Measurements from ENCODE around the gene DNAJB2.

Gene DNAJB2

DNA sequence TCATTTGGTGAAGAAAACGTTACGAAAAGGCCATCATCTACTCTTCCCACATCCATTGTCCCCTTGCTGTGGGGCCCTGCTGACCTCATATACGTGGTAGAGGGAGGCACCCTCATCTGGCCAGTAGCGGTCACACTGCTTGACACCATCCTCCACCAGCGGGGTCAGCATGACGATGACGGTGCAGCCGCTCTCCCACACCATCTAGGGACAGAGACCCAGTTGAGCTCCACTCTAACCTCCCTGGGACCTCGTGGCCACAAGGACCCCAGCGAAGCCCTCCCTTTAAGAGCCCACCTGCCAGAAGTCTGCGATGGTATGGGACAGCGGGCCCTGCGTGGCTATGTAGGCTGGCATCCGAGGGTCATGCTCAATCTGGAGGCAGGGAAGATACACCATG, 17.0 kb downstream of the DNAJB2 start:
- Histone ChIP-seq H3K36me3 (ENCODE audit: control insufficient read depth, insufficient read depth, low read length) (no peaks in the 10 kb centered on the region), H3K4me3 (ENCODE audit: low read depth, low read length) (no peak overlapping the region), H3K9ac (no peak overlapping the region)

DNA sequence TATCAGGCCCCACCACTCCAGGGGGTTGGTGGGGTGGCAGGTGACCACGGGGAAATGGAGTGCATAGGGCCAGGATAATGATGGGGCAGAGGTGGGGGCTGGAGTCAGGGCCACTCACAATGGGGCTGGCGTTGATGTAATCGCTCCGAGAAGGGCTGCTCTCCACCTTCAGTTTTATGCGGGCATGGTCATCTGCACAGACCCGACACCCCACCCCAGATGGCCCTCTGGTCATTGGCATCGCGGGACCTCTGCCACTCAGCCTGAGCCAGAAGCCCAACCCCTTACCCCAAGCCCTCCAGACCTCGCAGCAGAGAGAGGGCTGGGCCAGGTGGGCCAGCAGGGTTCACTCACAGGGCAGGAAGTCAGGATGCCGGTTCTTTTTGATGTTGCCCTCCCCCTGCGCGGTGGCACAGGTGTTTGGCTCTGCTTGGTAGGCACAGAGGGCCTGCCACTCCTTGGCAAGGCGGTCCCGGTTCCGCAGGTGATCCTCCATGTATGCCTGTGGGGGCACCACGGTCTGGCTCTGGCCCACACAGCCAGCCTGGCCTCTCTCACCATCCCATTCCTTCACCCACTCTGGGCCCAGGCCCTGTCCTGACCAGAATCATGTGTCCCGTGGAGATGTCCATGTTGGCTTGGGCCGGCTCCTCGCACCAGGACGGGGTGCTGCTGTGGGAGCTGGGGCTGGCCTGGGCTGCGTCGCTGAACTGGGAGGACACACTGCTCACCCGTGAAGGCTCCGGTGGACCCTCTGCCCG, 17.6 kb downstream of the DNAJB2 start:
- Histone ChIP-seq H3K4me2 (ENCODE audit: low read length) (no peak overlapping the region), H3K27ac (no peak overlapping the region), H3K9ac (no peak overlapping the region), H3K27me3 (ENCODE audit: control insufficient read depth, insufficient read depth, low read length) (no peaks in the 10 kb centered on the region), H3K4me1 (peaks cover 6% of the 10 kb centered on the region), H3K79me2 (peaks cover 2% of the 10 kb centered on the region), H3K9me3 (ENCODE audit: control insufficient read depth, low read length) (no peaks in the 10 kb centered on the region), H3K36me3 (ENCODE audit: control insufficient read depth, insufficient read depth, low read length) (no peaks in the 10 kb centered on the region), H2AFZ (no peak overlapping the region), H3K4me3 (ENCODE audit: low read depth, low read length) (no peak overlapping the region)
- TF ChIP-seq, protein P1, sequence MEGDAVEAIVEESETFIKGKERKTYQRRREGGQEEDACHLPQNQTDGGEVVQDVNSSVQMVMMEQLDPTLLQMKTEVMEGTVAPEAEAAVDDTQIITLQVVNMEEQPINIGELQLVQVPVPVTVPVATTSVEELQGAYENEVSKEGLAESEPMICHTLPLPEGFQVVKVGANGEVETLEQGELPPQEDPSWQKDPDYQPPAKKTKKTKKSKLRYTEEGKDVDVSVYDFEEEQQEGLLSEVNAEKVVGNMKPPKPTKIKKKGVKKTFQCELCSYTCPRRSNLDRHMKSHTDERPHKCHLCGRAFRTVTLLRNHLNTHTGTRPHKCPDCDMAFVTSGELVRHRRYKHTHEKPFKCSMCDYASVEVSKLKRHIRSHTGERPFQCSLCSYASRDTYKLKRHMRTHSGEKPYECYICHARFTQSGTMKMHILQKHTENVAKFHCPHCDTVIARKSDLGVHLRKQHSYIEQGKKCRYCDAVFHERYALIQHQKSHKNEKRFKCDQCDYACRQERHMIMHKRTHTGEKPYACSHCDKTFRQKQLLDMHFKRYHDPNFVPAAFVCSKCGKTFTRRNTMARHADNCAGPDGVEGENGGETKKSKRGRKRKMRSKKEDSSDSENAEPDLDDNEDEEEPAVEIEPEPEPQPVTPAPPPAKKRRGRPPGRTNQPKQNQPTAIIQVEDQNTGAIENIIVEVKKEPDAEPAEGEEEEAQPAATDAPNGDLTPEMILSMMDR (IDR thresholded peaks at IDR 0.05) = no peak

More for the DNA sequence above, 17.0 kb downstream of the DNAJB2 start:
- Histone ChIP-seq H3K4me1 (peaks cover 6% of the 10 kb centered on the region), H3K79me2 (peaks cover 2% of the 10 kb centered on the region), H2AFZ (no peak overlapping the region), H3K4me2 (ENCODE audit: low read length) (no peak overlapping the region), H3K27ac (no peak overlapping the region), H3K27me3 (ENCODE audit: control insufficient read depth, insufficient read depth, low read length) (no peaks in the 10 kb centered on the region), H3K9me3 (ENCODE audit: control insufficient read depth, low read length) (no peaks in the 10 kb centered on the region)
- TF ChIP-seq, protein P1 (IDR thresholded peaks at IDR 0.05) = no peak

DNA sequence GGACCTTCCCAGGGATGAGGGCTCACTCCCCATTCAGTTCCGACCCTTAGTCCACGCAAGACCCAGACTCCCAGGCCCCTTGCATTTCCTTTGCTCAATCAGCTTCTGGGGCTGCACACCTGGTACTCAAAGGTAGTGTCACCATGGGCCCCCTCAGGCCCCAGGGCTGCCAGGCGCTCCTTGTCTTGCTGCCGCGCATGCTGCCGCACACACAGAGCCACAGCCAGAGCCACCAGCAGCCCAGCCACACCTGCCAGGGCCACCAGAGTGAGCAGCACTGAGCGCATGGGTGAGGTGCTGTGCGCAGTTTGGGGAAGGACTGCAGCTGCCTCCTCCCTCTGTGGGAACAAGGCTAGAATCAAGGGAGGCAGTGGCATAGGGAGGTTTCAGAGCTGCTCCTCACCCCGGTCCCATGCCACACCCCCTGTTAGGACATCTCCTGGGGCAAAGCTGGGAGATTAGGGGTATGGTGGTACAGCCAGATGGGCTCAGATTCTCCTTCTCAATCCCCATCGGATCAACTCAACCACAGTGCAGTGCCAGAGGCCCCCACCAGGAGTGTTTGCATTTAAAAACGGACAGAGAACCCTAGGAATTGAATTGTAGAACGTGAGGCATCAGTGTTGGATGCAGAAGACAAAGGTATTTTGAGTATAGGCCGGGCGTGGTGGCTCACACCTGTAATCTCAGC, 18.7 kb downstream of the DNAJB2 start:
- Histone ChIP-seq H3K4me1 (peaks cover 6% of the 10 kb centered on the region), H2AFZ (no peak overlapping the region), H3K27me3 (ENCODE audit: control insufficient read depth, insufficient read depth, low read length) (no peaks in the 10 kb centered on the region), H3K9me3 (ENCODE audit: control insufficient read depth, low read length) (no peaks in the 10 kb centered on the region), H3K4me3 (ENCODE audit: low read depth, low read length) (no peak overlapping the region), H3K4me2 (ENCODE audit: low read length) (no peak overlapping the region), H3K27ac (no peak overlapping the region), H3K79me2 (peaks cover 2% of the 10 kb centered on the region), H3K9ac (no peak overlapping the region), H3K36me3 (ENCODE audit: control insufficient read depth, insufficient read depth, low read length) (no peaks in the 10 kb centered on the region)
- TF ChIP-seq, protein P1 (IDR thresholded peaks at IDR 0.05) = no peak

DNA sequence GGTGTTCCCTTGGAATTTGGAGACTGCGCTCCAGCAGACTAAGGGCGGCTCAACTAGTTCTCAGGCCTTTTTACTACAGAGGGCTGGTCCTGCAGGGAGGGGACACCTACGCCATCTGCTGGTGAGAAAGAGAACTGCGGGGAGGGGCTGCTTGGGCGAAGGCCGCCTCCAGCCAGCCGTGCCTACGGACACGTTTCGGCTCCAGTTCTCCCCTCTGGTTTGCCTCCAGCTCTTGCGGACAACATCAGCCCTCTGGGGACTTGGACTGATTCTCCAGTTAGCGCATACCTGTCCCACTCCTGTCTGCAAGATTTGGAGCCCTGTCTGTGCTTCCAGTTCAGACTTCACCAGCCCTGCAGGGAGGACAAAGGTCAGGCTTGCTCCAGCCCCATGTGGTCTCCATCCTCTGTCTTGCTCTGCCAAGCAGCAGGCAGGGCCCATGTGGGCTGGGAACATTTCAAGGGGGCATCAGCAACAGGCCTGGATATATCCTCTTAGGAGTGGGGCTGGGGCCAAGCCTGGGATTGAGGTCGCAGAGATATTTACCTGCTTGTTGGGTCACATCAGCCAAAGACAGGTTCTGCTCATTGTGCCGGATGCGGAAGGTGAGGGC, 19.7 kb downstream of the DNAJB2 start:
- no peak overlapping the region for H3K4me3 ChIP-seq (ENCODE audit: low read depth, low read length)
- H3K9ac ChIP-seq = no peak overlapping the region
- TF ChIP-seq, protein P1 (IDR thresholded peaks at IDR 0.05) = peak; percentile 99

More for the DNA sequence above, 19.7 kb downstream of the DNAJB2 start:
- peak overlapping the region; percentile 51 for H2AFZ ChIP-seq
- no peaks in the 10 kb centered on the region for H3K36me3 ChIP-seq (ENCODE audit: control insufficient read depth, insufficient read depth, low read length)
- peaks cover 6% of the 10 kb centered on the region for H3K4me1 ChIP-seq
- H3K27me3 ChIP-seq (ENCODE audit: control insufficient read depth, insufficient read depth, low read length) = no peaks in the 10 kb centered on the region
- H3K9me3 ChIP-seq (ENCODE audit: control insufficient read depth, low read length) = no peaks in the 10 kb centered on the region
- H3K79me2 ChIP-seq = peaks cover 2% of the 10 kb centered on the region
- H3K4me2 ChIP-seq (ENCODE audit: low read length) = no peak overlapping the region
- no peak overlapping the region for H3K27ac ChIP-seq
